ENCODE results near the gene STX10.
"Not testable (repeated sequence)": the region's sequence is repeated elsewhere in the genome, so short reads cannot be mapped to it uniquely, and the experiment has no call there.

STX10 gene

GRCh38 chr19:13150187-13150930, at the start of gene STX10, which contains the start of gene IER2:
Gene STX10, minus strand, starts transcription at chr19:13150375. Its CDS starts 202 bp downstream, at chr19:13150173.
Gene IER2, plus strand, starts transcription at chr19:13150411. Its CDS starts 2,776 bp downstream, at chr19:13153187.
- DNase-seq = peak; percentile 95

GRCh38 chr19:13198634-13199033, 48.5 kb upstream of the STX10 start:
- DNase-seq = no peak

GRCh38 chr19:13195678-13196077, 45.5 kb upstream of the STX10 start:
- peak; percentile 51 to 77 for DNase-seq

GRCh38 chr19:13190781-13191540, 40.8 kb upstream of the STX10 start:
- no peak for DNase-seq

- DNase-seq = no peak
Observed at GRCh38 chr19:13189600-13189999, 39.4 kb upstream of the STX10 start.

- no peak for DNase-seq
Observed at GRCh38 chr19:13187419-13187818, 37.2 kb upstream of the STX10 start.

- not testable (repeated sequence) for DNase-seq
Observed at GRCh38 chr19:13186688-13187087, 36.5 kb upstream of the STX10 start.

- DNase-seq = not testable (repeated sequence)
Observed at GRCh38 chr19:13185763-13186657, 35.8 kb upstream of the STX10 start.

- not testable (repeated sequence) for DNase-seq
Observed at GRCh38 chr19:13184926-13185325, 34.8 kb upstream of the STX10 start.

GRCh38 chr19:13181747-13182388, 31.7 kb upstream of the STX10 start:
- peak; percentile 37 to 49 for DNase-seq

GRCh38 chr19:13178291-13178690, 28.1 kb upstream of the STX10 start:
- DNase-seq = not testable (repeated sequence)

- DNase-seq = not testable (repeated sequence)
Observed at GRCh38 chr19:13177584-13177983, 27.4 kb upstream of the STX10 start.

GRCh38 chr19:13176345-13176744, 26.2 kb upstream of the STX10 start:
- no peak for DNase-seq

- DNase-seq = no peak
Observed at GRCh38 chr19:13173139-13173737, 23.1 kb upstream of the STX10 start.

- peak; percentile 69 to 77 for DNase-seq
Observed at GRCh38 chr19:13172346-13173138, 22.4 kb upstream of the STX10 start.

GRCh38 chr19:13171146-13171545, 21.0 kb upstream of the STX10 start:
- no peak for DNase-seq

GRCh38 chr19:13169769-13170168, 19.6 kb upstream of the STX10 start:
- no peak for DNase-seq

GRCh38 chr19:13166151-13166550, 16.0 kb upstream of the STX10 start:
- DNase-seq = not testable (repeated sequence)

- DNase-seq = no peak
Observed at GRCh38 chr19:13165162-13165997, 15.2 kb upstream of the STX10 start.
